Forelimb muscle (tissue), 1 donor: Measurements from ENCODE around the gene CRYM. TPM values are rescaled to one million over a fixed set of nuclear protein-coding genes. Genes with fewer than 3 reads are reported as not detected.

Source experiments
- polyA plus RNA-seq: library from polyadenylated mRNA; unstranded; fragments of 120-200 nt; gene quantifications from one replicate; pipeline ENCODE4 v1.2.1, GENCODE V29; 2013; ENCODE audit not compliant: insufficient read length

Gene CRYM
- polyA plus RNA-seq, 1 donor: not detected

Other genes with a start within 250 kb of the CRYM start
- gene DNAH3, start 127.4 kb downstream of the CRYM start, polyA plus RNA-seq: 0.42 TPM
- gene LDAF1, start 119.6 kb downstream of the CRYM start, polyA plus RNA-seq: 35.9 TPM
- gene ZP2, start 66.7 kb downstream of the CRYM start, polyA plus RNA-seq: 0.14 TPM
- not detected for gene ANKS4B, start 44.6 kb downstream of the CRYM start, polyA plus RNA-seq